ENCODE measurements around the gene ARHGAP35.

ARHGAP35 gene

DNA sequence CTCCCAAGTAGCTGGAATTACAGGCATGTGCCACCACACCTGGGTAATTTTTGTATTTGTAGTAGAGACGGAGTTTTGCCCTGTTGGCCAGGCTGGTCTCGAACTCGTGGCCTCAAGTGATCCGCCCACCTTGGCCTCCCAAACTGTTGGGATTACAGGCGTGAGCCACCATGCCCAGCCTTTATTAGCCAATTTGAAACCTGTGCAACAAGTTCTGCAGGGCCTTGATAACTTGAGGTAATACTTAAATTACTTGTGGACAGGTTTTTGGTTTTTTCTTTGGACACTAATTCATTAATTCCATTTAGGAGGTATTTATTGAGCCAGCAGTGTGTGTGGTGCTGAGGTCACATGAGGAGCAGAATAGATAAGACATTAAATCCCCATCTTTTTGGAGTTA lies 39.5 kb downstream of the ARHGAP35 start:
- Histone ChIP-seq H3K9ac (ENCODE audit: low read depth, low read length) (no peak overlapping the region), H3K9me3 (ENCODE audit: insufficient read depth, low read depth, low read length) (no peaks in the 10 kb centered on the region), H3K4me3 (ENCODE audit: low read length) (no peak overlapping the region), H3K27ac (ENCODE audit: low read length) (no peak overlapping the region), H3K27me3 (ENCODE audit: insufficient read depth, low read length) (no peaks in the 10 kb centered on the region), H3K36me3 (ENCODE audit: insufficient read depth, low read depth, low read length) (no peaks in the 10 kb centered on the region), H3K4me1 (ENCODE audit: insufficient read depth, low read length) (peaks cover 23% of the 10 kb centered on the region)

- no peaks in the 10 kb centered on the region for H3K9me3 ChIP-seq (ENCODE audit: insufficient read depth, low read depth, low read length)
- no peaks in the 10 kb centered on the region for H3K36me3 ChIP-seq (ENCODE audit: insufficient read depth, low read depth, low read length)
- H3K27me3 ChIP-seq (ENCODE audit: insufficient read depth, low read length), result no peaks in the 10 kb centered on the region
- H3K9ac ChIP-seq (ENCODE audit: low read depth, low read length), result no peak overlapping the region
- no peak overlapping the region for H3K4me3 ChIP-seq (ENCODE audit: low read length)
- peaks cover 23% of the 10 kb centered on the region for H3K4me1 ChIP-seq (ENCODE audit: insufficient read depth, low read length)
- H3K27ac ChIP-seq (ENCODE audit: low read length), result no peak overlapping the region
Measured at GRCh38 chr19:46901701-46902401, 41.1 kb downstream of the ARHGAP35 start.

DNA sequence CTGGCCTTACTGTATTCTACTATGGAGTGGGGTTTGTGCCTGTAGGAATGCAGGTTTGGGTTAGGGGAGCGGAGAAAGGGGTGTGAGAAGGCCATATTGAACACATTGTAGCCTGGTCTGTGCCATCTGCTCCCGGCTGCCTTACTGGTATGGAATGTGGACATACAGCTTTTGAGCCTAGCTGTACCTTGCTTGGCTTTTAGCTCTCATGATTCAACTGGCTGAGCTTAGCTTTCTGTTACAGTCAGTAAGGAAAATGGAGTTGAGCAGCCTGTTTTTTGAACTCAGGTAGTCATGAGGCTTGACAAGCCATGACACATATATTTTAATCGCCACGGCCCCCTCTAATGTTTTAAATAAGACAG lies 41.6 kb downstream of the ARHGAP35 start:
- H3K9me3 ChIP-seq (ENCODE audit: insufficient read depth, low read depth, low read length), result no peaks in the 10 kb centered on the region
- H3K4me1 ChIP-seq (ENCODE audit: insufficient read depth, low read length), result peaks cover 23% of the 10 kb centered on the region
- no peaks in the 10 kb centered on the region for H3K27me3 ChIP-seq (ENCODE audit: insufficient read depth, low read length)
- H3K36me3 ChIP-seq (ENCODE audit: insufficient read depth, low read depth, low read length), result no peaks in the 10 kb centered on the region
- H3K4me3 ChIP-seq (ENCODE audit: low read length), result no peak overlapping the region
- no peak overlapping the region for H3K27ac ChIP-seq (ENCODE audit: low read length)
- H3K9ac ChIP-seq (ENCODE audit: low read depth, low read length), result no peak overlapping the region

DNA sequence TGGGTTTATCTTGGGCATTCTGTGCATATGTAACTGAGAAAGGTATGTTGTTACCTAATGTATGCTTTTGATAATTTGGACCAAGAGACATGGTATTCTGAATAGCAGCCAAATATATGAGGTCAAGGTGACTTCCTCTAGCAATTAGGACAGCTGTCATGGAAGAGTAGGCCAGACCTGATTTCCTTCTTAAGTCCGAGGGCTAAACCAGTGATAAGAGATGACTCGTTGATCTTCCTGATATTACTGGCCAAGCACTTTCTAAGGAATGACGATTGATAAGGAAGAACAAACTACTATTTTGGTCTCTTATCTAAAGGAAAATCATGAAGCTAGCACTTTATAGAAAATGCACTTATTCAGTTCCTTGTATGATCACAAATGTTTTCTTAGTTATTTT lies 42.7 kb downstream of the ARHGAP35 start:
- no peak overlapping the region for H3K27ac ChIP-seq (ENCODE audit: low read length)
- no peaks in the 10 kb centered on the region for H3K27me3 ChIP-seq (ENCODE audit: insufficient read depth, low read length)
- no peak overlapping the region for H3K9ac ChIP-seq (ENCODE audit: low read depth, low read length)
- H3K4me3 ChIP-seq (ENCODE audit: low read length), result no peak overlapping the region
- H3K4me1 ChIP-seq (ENCODE audit: insufficient read depth, low read length), result peaks cover 23% of the 10 kb centered on the region
- H3K36me3 ChIP-seq (ENCODE audit: insufficient read depth, low read depth, low read length), result no peaks in the 10 kb centered on the region
- H3K9me3 ChIP-seq (ENCODE audit: insufficient read depth, low read depth, low read length), result no peaks in the 10 kb centered on the region

DNA sequence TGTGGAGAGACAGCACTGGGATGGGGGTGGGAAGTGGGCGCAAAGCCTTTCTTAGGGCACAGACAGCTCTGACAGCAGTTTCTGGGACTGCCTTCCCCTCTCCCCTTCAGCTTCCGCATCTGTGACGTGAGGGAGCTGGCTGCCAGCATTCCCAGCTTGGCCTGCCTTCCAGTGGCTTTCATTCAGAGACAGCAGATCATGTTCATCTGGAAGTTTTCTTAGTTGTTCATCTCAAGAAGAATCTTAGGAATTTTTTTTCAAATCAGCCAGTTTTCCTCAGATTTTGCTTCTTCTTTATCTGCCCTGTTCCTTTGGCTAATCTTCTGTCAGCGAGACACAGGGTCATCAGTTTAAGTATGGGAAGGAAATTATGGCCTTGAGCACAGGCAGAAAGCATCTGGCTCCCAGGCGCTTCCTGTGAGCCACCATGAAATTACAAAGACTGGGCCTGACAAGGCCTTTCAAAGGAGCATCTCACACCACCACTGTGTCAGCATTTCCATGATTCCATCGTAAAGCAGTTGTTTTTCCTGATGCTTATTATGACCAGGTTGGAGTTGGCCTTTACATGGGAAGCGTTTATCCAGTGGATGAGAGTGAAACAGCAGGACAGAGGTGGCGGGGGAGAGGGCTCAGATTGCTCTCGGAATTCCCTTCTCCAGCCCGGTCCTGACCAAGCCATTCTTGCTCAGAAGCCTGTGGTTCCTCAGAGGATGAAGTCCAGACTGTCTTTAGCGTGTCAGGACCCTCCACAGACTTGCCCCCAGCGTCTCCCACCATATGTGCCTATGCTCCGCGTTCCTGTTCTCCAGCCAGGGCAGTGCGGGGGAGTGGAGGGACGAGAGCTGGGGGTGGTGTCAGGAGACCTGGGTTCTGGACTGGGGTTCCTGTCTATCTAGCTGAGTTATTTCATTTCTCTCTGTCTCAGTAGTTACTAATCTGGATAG lies 43.6 kb downstream of the ARHGAP35 start:
- Histone ChIP-seq H3K36me3 (ENCODE audit: insufficient read depth, low read depth, low read length) (no peaks in the 10 kb centered on the region), H3K9me3 (ENCODE audit: insufficient read depth, low read depth, low read length) (no peaks in the 10 kb centered on the region), H3K4me3 (ENCODE audit: low read length) (no peak overlapping the region), H3K27ac (ENCODE audit: low read length) (no peak overlapping the region), H3K9ac (ENCODE audit: low read depth, low read length) (no peak overlapping the region), H3K27me3 (ENCODE audit: insufficient read depth, low read length) (no peaks in the 10 kb centered on the region), H3K4me1 (ENCODE audit: insufficient read depth, low read length) (peaks cover 23% of the 10 kb centered on the region)

- Histone ChIP-seq H3K9me3 (ENCODE audit: insufficient read depth, low read depth, low read length) (no peaks in the 10 kb centered on the region), H3K36me3 (ENCODE audit: insufficient read depth, low read depth, low read length) (no peaks in the 10 kb centered on the region), H3K9ac (ENCODE audit: low read depth, low read length) (no peak overlapping the region), H3K27me3 (ENCODE audit: insufficient read depth, low read length) (no peaks in the 10 kb centered on the region), H3K4me1 (ENCODE audit: insufficient read depth, low read length) (peaks cover 23% of the 10 kb centered on the region), H3K4me3 (ENCODE audit: low read length) (no peak overlapping the region), H3K27ac (ENCODE audit: low read length) (no peak overlapping the region)
Measured at GRCh38 chr19:46906221-46906620, 45.4 kb downstream of the ARHGAP35 start.

DNA sequence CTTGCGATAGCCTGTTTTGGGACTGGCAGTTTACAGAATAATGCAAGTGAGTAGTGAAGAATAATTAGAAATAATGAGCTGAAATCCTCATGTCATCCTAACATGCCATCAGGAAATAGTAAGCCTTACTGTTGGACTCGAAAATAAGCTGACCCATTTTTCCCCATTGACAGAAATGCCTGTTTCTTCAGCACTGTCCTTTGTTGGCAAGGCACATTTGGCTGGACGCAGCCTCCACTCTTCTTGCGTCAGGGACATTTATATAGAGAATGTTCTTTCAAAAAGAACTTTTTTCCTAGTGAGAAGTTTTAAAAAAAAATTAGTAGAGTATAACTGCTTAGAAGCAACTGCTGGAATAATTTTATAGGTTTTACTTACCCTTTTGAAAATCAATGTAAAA lies 47.1 kb downstream of the ARHGAP35 start:
- Histone ChIP-seq H3K27me3 (ENCODE audit: insufficient read depth, low read length) (no peaks in the 10 kb centered on the region), H3K9ac (ENCODE audit: low read depth, low read length) (no peak overlapping the region), H3K36me3 (ENCODE audit: insufficient read depth, low read depth, low read length) (no peaks in the 10 kb centered on the region), H3K4me1 (ENCODE audit: insufficient read depth, low read length) (peaks cover 16% of the 10 kb centered on the region), H3K27ac (ENCODE audit: low read length) (no peak overlapping the region), H3K4me3 (ENCODE audit: low read length) (no peak overlapping the region), H3K9me3 (ENCODE audit: insufficient read depth, low read depth, low read length) (no peaks in the 10 kb centered on the region)

DNA sequence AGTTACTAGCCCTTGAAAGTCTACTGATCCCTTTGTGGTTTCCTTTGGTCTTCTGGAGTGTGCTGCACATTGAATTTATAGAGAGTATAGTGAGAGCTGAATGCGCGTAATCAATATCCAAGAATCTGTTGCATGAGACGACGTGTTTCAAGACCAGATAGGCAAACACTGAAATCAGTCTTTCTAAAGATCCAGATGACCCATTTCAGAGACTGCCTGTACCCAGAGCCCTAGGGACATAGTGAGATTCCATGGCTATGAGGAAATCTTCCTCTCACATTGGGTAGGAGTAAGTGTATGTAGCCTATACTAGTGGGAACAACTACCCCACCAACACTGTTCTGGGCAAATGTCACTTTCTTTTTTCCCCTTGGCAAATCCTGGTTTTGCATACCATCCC lies 48.6 kb downstream of the ARHGAP35 start:
- Histone ChIP-seq H3K27me3 (ENCODE audit: insufficient read depth, low read length) (no peaks in the 10 kb centered on the region), H3K4me3 (ENCODE audit: low read length) (no peak overlapping the region), H3K36me3 (ENCODE audit: insufficient read depth, low read depth, low read length) (no peaks in the 10 kb centered on the region), H3K27ac (ENCODE audit: low read length) (no peak overlapping the region), H3K4me1 (ENCODE audit: insufficient read depth, low read length) (peaks cover under 1% of the 10 kb centered on the region; the same call in 1 of the 2 replicates), H3K9me3 (ENCODE audit: insufficient read depth, low read depth, low read length) (no peaks in the 10 kb centered on the region), H3K9ac (ENCODE audit: low read depth, low read length) (no peak overlapping the region)
